Activated T-helper 1 cell treated with anti-CD3 and anti-CD28 coated beads, Interleukin-12 subunit alpha, Interleukin-12 subunit beta, Interleukin-2, Interleukin-4 antibody, amounts not matched to agents 30 ng/mL and 10 ng/mL and 1 ng/mL, durations not matched to agents 14 hours and 24 hours and 36 hours (primary cell): Measurements from ENCODE around the gene KRTAP5-6. TPM values are rescaled to one million over a fixed set of nuclear protein-coding genes. Genes with fewer than 3 reads are reported as not detected.
"Not testable (repeated sequence)": the region's sequence is repeated elsewhere in the genome, so short reads cannot be mapped to it uniquely, and the experiment has no call there.

Source experiments
- DNase-seq: peaks from one replicate; pipeline ENCODE4 v3.0.0; 2021; ENCODE audit warnings: low spot score
- H3K27ac Mint-ChIP-seq: one replicate; pipeline ENCODE4 v1.8.0; 2021; ENCODE audit warnings: mild to moderate bottlenecking, mixed read lengths
- H3K27me3 Mint-ChIP-seq: one replicate; pipeline ENCODE4 v1.8.0; 2022; ENCODE audit warnings: mild to moderate bottlenecking, moderate library complexity, mixed read lengths; ENCODE audit not compliant: insufficient read depth
- H3K36me3 Mint-ChIP-seq: one replicate; pipeline ENCODE4 v1.8.0; 2021; ENCODE audit warnings: low read depth, mixed read lengths
- H3K4me1 Mint-ChIP-seq: one replicate; pipeline ENCODE4 v1.8.0; 2021; ENCODE audit warnings: low read depth, mixed read lengths
- H3K4me3 Mint-ChIP-seq: one replicate; pipeline ENCODE4 v1.8.0; 2021; ENCODE audit warnings: mild to moderate bottlenecking, moderate library complexity, mixed read lengths
- H3K9me3 Mint-ChIP-seq: one replicate; pipeline ENCODE4 v1.8.0; 2021; ENCODE audit warnings: mixed read lengths
- intact Hi-C: fragments of 100-400 bp; cut with micrococcal nuclease; formaldehyde crosslinking; loops from one replicate; pipeline ENCODE4 v1.15.1; 2024
- total RNA-seq: library from RNA; stranded (reverse); gene quantifications from 2 replicates; pipeline ENCODE4 v1.2.3, GENCODE V29; 2022

The KRTAP5-6 gene
- total RNA-seq, 1 donor from 2014 or later, result not detected

- no peak overlapping the region for H3K27ac Mint-ChIP-seq
- intact Hi-C loops, result no loop called here
- DNase-seq, result no peak
- no peaks in the 10 kb centered on the region for H3K4me1 Mint-ChIP-seq
- peaks cover 2% of the 10 kb centered on the region for H3K27me3 Mint-ChIP-seq
- no peaks in the 10 kb centered on the region for H3K9me3 Mint-ChIP-seq
- H3K4me3 Mint-ChIP-seq, result no peak overlapping the region
- no peaks in the 10 kb centered on the region for H3K36me3 Mint-ChIP-seq
Observed at GRCh38 chr11:1682225-1682905, 14.6 kb upstream of the KRTAP5-6 start.

GRCh38 chr11:1683216-1683615 lies 13.8 kb upstream of the KRTAP5-6 start:
- H3K27ac Mint-ChIP-seq, H3K27me3 Mint-ChIP-seq, H3K9me3 Mint-ChIP-seq, DNase-seq, H3K36me3 Mint-ChIP-seq, intact Hi-C loops, H3K4me3 Mint-ChIP-seq, H3K4me1 Mint-ChIP-seq: not testable (repeated sequence)

GRCh38 chr11:1683904-1684572 lies 13.0 kb upstream of the KRTAP5-6 start:
- H3K36me3 Mint-ChIP-seq, H3K9me3 Mint-ChIP-seq, H3K4me1 Mint-ChIP-seq, H3K27me3 Mint-ChIP-seq, H3K4me3 Mint-ChIP-seq, H3K27ac Mint-ChIP-seq, intact Hi-C loops, DNase-seq: not testable (repeated sequence)

- H3K4me1 Mint-ChIP-seq, H3K27ac Mint-ChIP-seq, intact Hi-C loops, H3K9me3 Mint-ChIP-seq, DNase-seq, H3K27me3 Mint-ChIP-seq, H3K36me3 Mint-ChIP-seq, H3K4me3 Mint-ChIP-seq: not testable (repeated sequence)
Observed at GRCh38 chr11:1684886-1685874, 11.8 kb upstream of the KRTAP5-6 start.

GRCh38 chr11:1686220-1686619 lies 10.8 kb upstream of the KRTAP5-6 start:
- H3K4me3 Mint-ChIP-seq, intact Hi-C loops, H3K4me1 Mint-ChIP-seq, DNase-seq, H3K36me3 Mint-ChIP-seq, H3K27ac Mint-ChIP-seq, H3K9me3 Mint-ChIP-seq, H3K27me3 Mint-ChIP-seq: not testable (repeated sequence)

- H3K27ac Mint-ChIP-seq, H3K4me3 Mint-ChIP-seq, H3K36me3 Mint-ChIP-seq, H3K9me3 Mint-ChIP-seq, H3K4me1 Mint-ChIP-seq, intact Hi-C loops, DNase-seq: not testable (repeated sequence)
- peaks cover 10% of the 10 kb centered on the region for H3K27me3 Mint-ChIP-seq
Observed at GRCh38 chr11:1688336-1688947, 8.6 kb upstream of the KRTAP5-6 start.

- intact Hi-C loops, H3K4me1 Mint-ChIP-seq, H3K36me3 Mint-ChIP-seq, DNase-seq, H3K9me3 Mint-ChIP-seq, H3K4me3 Mint-ChIP-seq, H3K27ac Mint-ChIP-seq: not testable (repeated sequence)
- peaks cover 10% of the 10 kb centered on the region for H3K27me3 Mint-ChIP-seq
Observed at GRCh38 chr11:1689250-1690166, 7.5 kb upstream of the KRTAP5-6 start.

- H3K4me3 Mint-ChIP-seq, result no peak overlapping the region
- no peaks in the 10 kb centered on the region for H3K9me3 Mint-ChIP-seq
- H3K4me1 Mint-ChIP-seq, result peaks cover 5% of the 10 kb centered on the region
- peaks cover 10% of the 10 kb centered on the region for H3K27me3 Mint-ChIP-seq
- intact Hi-C loops, result no loop called here
- no peak overlapping the region for H3K27ac Mint-ChIP-seq
- no peaks in the 10 kb centered on the region for H3K36me3 Mint-ChIP-seq
- DNase-seq, result no peak
Observed at GRCh38 chr11:1690167-1691025, 6.6 kb upstream of the KRTAP5-6 start.

GRCh38 chr11:1691026-1691877 lies 5.7 kb upstream of the KRTAP5-6 start:
- H3K9me3 Mint-ChIP-seq, result no peaks in the 10 kb centered on the region

GRCh38 chr11:1691878-1692707 lies 4.9 kb upstream of the KRTAP5-6 start:
- Mint-ChIP-seq H3K4me3 (no peak overlapping the region), H3K36me3 (no peaks in the 10 kb centered on the region), H3K27me3 (peaks cover 10% of the 10 kb centered on the region), H3K4me1 (peaks cover 5% of the 10 kb centered on the region), H3K27ac (no peak overlapping the region), H3K9me3 (no peaks in the 10 kb centered on the region)
- no peak for DNase-seq
- intact Hi-C loops, result no loop called here

More at GRCh38 chr11:1691026-1691877, 5.7 kb upstream of the KRTAP5-6 start:
- Mint-ChIP-seq H3K27ac (no peak overlapping the region), H3K27me3 (peaks cover 10% of the 10 kb centered on the region), H3K36me3 (no peaks in the 10 kb centered on the region), H3K4me3 (no peak overlapping the region), H3K4me1 (peaks cover 5% of the 10 kb centered on the region)
- no peak for DNase-seq
- intact Hi-C loops, result no loop called here
